Mammary epithelial cell (primary cell): Measurements from ENCODE around the gene OCA2.

Experiments used
- EZH2 ChIP-seq: IDR thresholded peaks from 2 replicates; pipeline ENCODE4 v1.6.1; 2012; ENCODE audit warnings: low read length, inconsistent platforms, borderline replicate concordance
- TF ChIP-seq, protein P1 (sequence below), 2 donors: IDR thresholded peaks in 1 of 2; conservative IDR thresholded peaks in 1 of 2; 2 replicates each; pipeline ENCODE4 v1.5.1; 2011 to 2012; ENCODE audit warnings: inconsistent platforms in 2 of 2, low read length in 2 of 2, mild to moderate bottlenecking in 2 of 2, control low read depth in 1 of 2, low read depth in 1 of 2; ENCODE audit not compliant: insufficient read depth in 1 of 2; ENCODE audit errors: extremely low read depth in 1 of 2

DNA sequence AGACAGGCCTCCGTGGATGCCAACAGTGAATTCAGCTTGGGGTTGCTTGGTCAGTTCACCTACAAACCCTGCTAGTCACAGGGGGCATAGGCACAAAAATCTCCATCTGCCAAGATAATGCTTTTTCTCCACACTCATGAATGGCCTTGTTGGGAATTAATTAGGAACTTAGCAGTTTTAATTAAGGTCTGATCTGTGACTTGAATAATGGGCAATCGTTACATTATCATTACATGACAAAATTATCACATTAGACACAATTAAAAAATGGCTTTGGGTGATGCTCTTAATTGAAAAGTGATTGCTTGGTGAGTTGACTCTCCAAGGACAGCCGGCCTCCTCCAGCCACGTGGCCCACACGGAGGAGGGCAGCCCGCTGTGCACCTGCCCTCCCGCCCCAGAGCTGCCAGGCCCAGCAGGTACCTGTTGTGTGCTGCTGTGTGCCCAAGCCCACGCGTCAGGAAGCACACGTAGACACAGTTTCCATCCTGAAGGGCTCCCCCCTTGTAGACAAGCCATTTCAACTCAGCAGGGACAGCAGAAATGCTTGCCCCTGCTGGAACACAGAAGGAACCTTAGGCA is 274.2 kb downstream of the OCA2 start:
- TF ChIP-seq, protein P1, sequence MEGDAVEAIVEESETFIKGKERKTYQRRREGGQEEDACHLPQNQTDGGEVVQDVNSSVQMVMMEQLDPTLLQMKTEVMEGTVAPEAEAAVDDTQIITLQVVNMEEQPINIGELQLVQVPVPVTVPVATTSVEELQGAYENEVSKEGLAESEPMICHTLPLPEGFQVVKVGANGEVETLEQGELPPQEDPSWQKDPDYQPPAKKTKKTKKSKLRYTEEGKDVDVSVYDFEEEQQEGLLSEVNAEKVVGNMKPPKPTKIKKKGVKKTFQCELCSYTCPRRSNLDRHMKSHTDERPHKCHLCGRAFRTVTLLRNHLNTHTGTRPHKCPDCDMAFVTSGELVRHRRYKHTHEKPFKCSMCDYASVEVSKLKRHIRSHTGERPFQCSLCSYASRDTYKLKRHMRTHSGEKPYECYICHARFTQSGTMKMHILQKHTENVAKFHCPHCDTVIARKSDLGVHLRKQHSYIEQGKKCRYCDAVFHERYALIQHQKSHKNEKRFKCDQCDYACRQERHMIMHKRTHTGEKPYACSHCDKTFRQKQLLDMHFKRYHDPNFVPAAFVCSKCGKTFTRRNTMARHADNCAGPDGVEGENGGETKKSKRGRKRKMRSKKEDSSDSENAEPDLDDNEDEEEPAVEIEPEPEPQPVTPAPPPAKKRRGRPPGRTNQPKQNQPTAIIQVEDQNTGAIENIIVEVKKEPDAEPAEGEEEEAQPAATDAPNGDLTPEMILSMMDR (conservative IDR thresholded peaks at IDR 0.05 in 1 of 2, IDR thresholded peaks at IDR 0.05 in 1 of 2; ENCODE audit: extremely low read depth in 1 of 2, insufficient read depth in 1 of 2, low read depth in 1 of 2, low read length in 2 of 2): no peak
- no peak for TF ChIP-seq EZH2
